Measurements from ENCODE around the gene ROR2. TPM values are rescaled to one million over a fixed set of nuclear protein-coding genes. Genes with fewer than 3 reads are reported as not detected.

ROR2 gene
- total and polyA plus RNA-seq, 2 donors (not counting 3 experiments of a cell fraction or from before 2014, with no cell fraction given): not detected

- H3K4me3 ChIP-seq (replicated peaks in 1 of 3; ENCODE audit: insufficient read depth in 1 of 3, low read depth in 1 of 3, low read length in 3 of 3): no peak overlapping the region
- no peaks in the 10 kb centered on the region for H3K36me3 ChIP-seq (ENCODE audit: control insufficient read depth in 2 of 2, extremely low read depth in 1 of 2, insufficient read depth in 2 of 2, low read length in 2 of 2)
- no peaks in the 10 kb centered on the region for H3K9me3 ChIP-seq (replicated peaks; ENCODE audit: control insufficient read depth, insufficient read depth, low read length)
- ChIA-PET CTCF (no interaction called here), POLR2A (no interaction called here)
- no peak overlapping the region for H3K9ac ChIP-seq (replicated peaks; ENCODE audit: extremely low read depth, insufficient read depth, low read length)
- dilution Hi-C loops (cut with MboI; ENCODE audit: extremely low pct_ligation_motif_present, low sequenced_read_pairs) (no loop called here), intact Hi-C loops (cut with micrococcal nuclease) (no loop called here)
- no TSS peak for BruUV-seq (replicated peaks)
- H3K79me2 ChIP-seq (ENCODE audit: control insufficient read depth, insufficient read depth, low read length): no peaks in the 10 kb centered on the region
- no peaks in the 10 kb centered on the region for H3K4me1 ChIP-seq (ENCODE audit: control insufficient read depth, extremely low read depth, insufficient read depth, low read length)
- DNase-seq (ENCODE audit: low read depth, low spot score): no peak
- H3K27me3 ChIP-seq (ENCODE audit: control insufficient read depth in 2 of 2, insufficient read depth in 2 of 2, low read length in 2 of 2): no peaks in the 10 kb centered on the region
- FAIRE-seq: no peak
- TF ChIP-seq POLR2AphosphoS5 (IDR thresholded peaks at IDR 0.05; ENCODE audit: insufficient read depth, low read depth, low read length) (no peak), CTCF (IDR thresholded peaks at IDR 0.05; ENCODE audit: extremely low read depth in 1 of 2, insufficient read depth in 1 of 2, low read depth in 1 of 2, low read length in 2 of 2) (no peak), MYC (IDR thresholded peaks at IDR 0.05; ENCODE audit: low read depth, low read length) (no peak), MAX (IDR thresholded peaks at IDR 0.05; ENCODE audit: insufficient read depth, insufficient read length) (no peak), POLR2A (IDR thresholded peaks at IDR 0.05; ENCODE audit: low read depth, low read length) (no peak), EZH2 (IDR thresholded peaks at IDR 0.05; ENCODE audit: borderline replicate concordance, low read depth, low read length, severe bottlenecking) (no peak), JUN (IDR thresholded peaks at IDR 0.05; ENCODE audit: borderline replicate concordance, insufficient read depth, insufficient read length, low read depth) (no peak), FOS (IDR thresholded peaks at IDR 0.05; ENCODE audit: borderline replicate concordance, insufficient read depth, low read length) (no peak), GATA2 (IDR thresholded peaks at IDR 0.05; ENCODE audit: insufficient read depth, insufficient read length, low read depth, low read length) (no peak)
- no peaks in the 10 kb centered on the region for H3K9me1 ChIP-seq (replicated peaks; ENCODE audit: control insufficient read depth, extremely low read depth, insufficient read depth, low read length)
- no peaks in the 10 kb centered on the region for H4K20me1 ChIP-seq (replicated peaks; ENCODE audit: control insufficient read depth, extremely low read depth, insufficient read depth, low read length)
- H3K4me2 ChIP-seq (ENCODE audit: insufficient read depth, low read length): no peak overlapping the region
- H2AFZ ChIP-seq (ENCODE audit: low read depth, low read length): no peak overlapping the region
- H3K27ac ChIP-seq (ENCODE audit: insufficient read depth, low read depth, low read length): no peak overlapping the region
Measured at GRCh38 chr9:91913096-91913495, 36.9 kb downstream of the ROR2 start.

Data from endothelial cell of umbilical vein (primary cell).